HEK293 (cell line): Measurements from ENCODE around the gene GLCCI1.

ENCODE experiments used
- CTCF ChIA-PET: fragments of 350-600 bp; formaldehyde crosslinking; extraction: SDS; loops from one replicate; lab custom pipeline; 2021; ENCODE audit warnings: antibody characterized with exemption; lab: Yijun Ruan, JAX
- POLR2A ChIA-PET: fragments of 300-600 bp; formaldehyde crosslinking; extraction: SDS; loops from one replicate; lab custom pipeline; 2020; ENCODE audit warnings: antibody characterized with exemption, inconsistent platforms; lab: Yijun Ruan, JAX
- H3K27ac ChIP-seq: fragments of 200-500 bp; sonication (Bioruptor generic); 2 replicates; pipeline ENCODE4 v1.5.1; 2014; ENCODE audit warnings: low read depth, low read length, control low read depth, inconsistent platforms; ENCODE audit errors: extremely low read depth
- H3K36me3 ChIP-seq, 2 experiments: fragments of 200-500 bp in 1 of 2; sonication (Bioruptor generic) in 1 of 2; 1 replicate in 1 of 2; 2 replicates in 1 of 2; pipeline ENCODE4 v1.5.1; 2014 to 2017; ENCODE audit warnings: inconsistent platforms in 2 of 2, low read length in 2 of 2; ENCODE audit not compliant: control insufficient read depth in 2 of 2, insufficient read depth in 1 of 2
- H3K4me1 ChIP-seq: fragments of 200-500 bp; sonication (Bioruptor generic); 2 replicates; pipeline ENCODE4 v1.5.1; 2014; ENCODE audit warnings: mild to moderate bottlenecking, low read length, inconsistent platforms; ENCODE audit not compliant: control insufficient read depth, insufficient read depth
- H3K4me3 ChIP-seq: 2 replicates; pipeline ENCODE4 v1.5.1; 2011; ENCODE audit warnings: low read depth, mild to moderate bottlenecking, control low read depth, low read length, moderate library complexity
- H3K9me3 ChIP-seq: fragments of 200-500 bp; sonication (Bioruptor generic); 2 replicates; pipeline ENCODE4 v1.5.1; 2014; ENCODE audit warnings: low read depth, low read length, inconsistent platforms; ENCODE audit not compliant: control insufficient read depth, insufficient read depth
- EGR2 ChIP-seq: fragments of 450-650 bp; formaldehyde crosslinking; IDR thresholded peaks from 2 replicates; pipeline ENCODE4 v1.5.1; 2016; ENCODE audit warnings: low read depth, missing biosample characterization, missing genetic modification characterization
- IKZF3 ChIP-seq: fragments of 450-650 bp; IDR thresholded peaks from 2 replicates; pipeline ENCODE4 v1.5.0; 2018; ENCODE audit warnings: missing biosample characterization, mild to moderate bottlenecking, missing genetic modification characterization, moderate library complexity
- KLF1 ChIP-seq: fragments of 450-650 bp; formaldehyde crosslinking; IDR thresholded peaks from 2 replicates; pipeline ENCODE4 v1.5.1; 2016; ENCODE audit warnings: missing biosample characterization, missing genetic modification characterization
- KLF16 ChIP-seq: fragments of 450-650 bp; formaldehyde crosslinking; IDR thresholded peaks from 2 replicates; pipeline ENCODE4 v1.5.1; 2017; ENCODE audit warnings: missing biosample characterization, missing genetic modification characterization
- KLF9 ChIP-seq: fragments of 450-650 bp; formaldehyde crosslinking; IDR thresholded peaks from 2 replicates; pipeline ENCODE4 v1.5.1; 2016; ENCODE audit warnings: missing biosample characterization, missing genetic modification characterization, low read depth
- PRDM10 ChIP-seq: fragments of 450-650 bp; formaldehyde crosslinking; IDR thresholded peaks from 2 replicates; pipeline ENCODE4 v1.5.1; 2016; ENCODE audit warnings: missing biosample characterization, missing genetic modification characterization
- PRDM6 ChIP-seq: fragments of 450-650 bp; formaldehyde crosslinking; IDR thresholded peaks from 2 replicates; pipeline ENCODE4 v1.5.1; 2017; ENCODE audit warnings: missing biosample characterization, missing genetic modification characterization
- TRIM28 ChIP-seq: IDR thresholded peaks from 2 replicates; pipeline ENCODE4 v1.6.1; 2011; ENCODE audit warnings: low read length, control low read depth, borderline replicate concordance
- YY2 ChIP-seq: fragments of 450-650 bp; formaldehyde crosslinking; IDR thresholded peaks from 2 replicates; pipeline ENCODE4 v1.5.1; 2016; ENCODE audit warnings: missing biosample characterization, missing genetic modification characterization
- ZBTB21 ChIP-seq: fragments of 450-650 bp; formaldehyde crosslinking; IDR thresholded peaks from 2 replicates; pipeline ENCODE4 v1.5.1; 2017; ENCODE audit warnings: missing biosample characterization, missing genetic modification characterization
- ZFHX2 ChIP-seq: fragments of 450-650 bp; formaldehyde crosslinking; conservative IDR thresholded peaks from 2 replicates; pipeline ENCODE4 v1.5.1; 2016; ENCODE audit warnings: missing biosample characterization, missing genetic modification characterization
- ZNF114 ChIP-seq: fragments of 450-650 bp; formaldehyde crosslinking; IDR thresholded peaks from 2 replicates; pipeline ENCODE4 v1.5.0; 2017; ENCODE audit warnings: missing biosample characterization, missing genetic modification characterization
- ZNF146 ChIP-seq: fragments of 450-650 bp; formaldehyde crosslinking; IDR thresholded peaks from 2 replicates; pipeline ENCODE4 v1.5.1; 2016; ENCODE audit warnings: missing biosample characterization, missing genetic modification characterization
- ZNF214 ChIP-seq: fragments of 450-650 bp; formaldehyde crosslinking; IDR thresholded peaks from 2 replicates; pipeline ENCODE4 v1.5.1; 2017; ENCODE audit warnings: missing biosample characterization, mild to moderate bottlenecking, missing genetic modification characterization, borderline replicate concordance
- ZNF280D ChIP-seq: fragments of 450-650 bp; formaldehyde crosslinking; IDR thresholded peaks from 2 replicates; pipeline ENCODE4 v1.5.1; 2016; ENCODE audit warnings: missing biosample characterization, missing genetic modification characterization
- ZNF302 ChIP-seq: fragments of 450-650 bp; formaldehyde crosslinking; IDR thresholded peaks from 2 replicates; pipeline ENCODE4 v1.5.1; 2016; ENCODE audit warnings: missing biosample characterization, missing genetic modification characterization, low read depth
- ZNF513 ChIP-seq: fragments of 450-650 bp; IDR thresholded peaks from 2 replicates; pipeline ENCODE4 v1.5.1; 2018; ENCODE audit warnings: missing biosample characterization, missing genetic modification characterization
- ZNF560 ChIP-seq: fragments of 450-650 bp; formaldehyde crosslinking; IDR thresholded peaks from 2 replicates; pipeline ENCODE4 v1.5.1; 2017; ENCODE audit warnings: missing biosample characterization, missing genetic modification characterization, borderline replicate concordance
- ZNF843 ChIP-seq: fragments of 450-650 bp; formaldehyde crosslinking; IDR thresholded peaks from 2 replicates; pipeline ENCODE4 v1.5.1; 2016; ENCODE audit warnings: missing biosample characterization, missing genetic modification characterization
- ZSCAN4 ChIP-seq: fragments of 450-650 bp; formaldehyde crosslinking; IDR thresholded peaks from 2 replicates; pipeline ENCODE4 v1.5.1; 2017; ENCODE audit warnings: missing biosample characterization, missing genetic modification characterization
- TF ChIP-seq, protein P1 (sequence below): fragments of 450-650 bp; formaldehyde crosslinking; IDR thresholded peaks from 2 replicates; pipeline ENCODE4 v1.5.1; 2016; ENCODE audit warnings: missing biosample characterization, missing genetic modification characterization
- TF ChIP-seq, protein P2 (sequence below): fragments of 450-650 bp; formaldehyde crosslinking; IDR thresholded peaks from 2 replicates; pipeline ENCODE4 v1.5.1; 2016; ENCODE audit warnings: missing biosample characterization, missing genetic modification characterization

GLCCI1 gene

GRCh38 chr7:7921830-7922229, 46.8 kb upstream of the GLCCI1 start:
- Histone ChIP-seq H3K9me3 (no peaks in the 10 kb centered on the region), H3K36me3 (no peaks in the 10 kb centered on the region), H3K27ac (no peak overlapping the region), H3K4me1 (peaks cover 9% of the 10 kb centered on the region), H3K4me3 (no peak overlapping the region)
- POLR2A ChIA-PET = no interaction called here
- CTCF ChIA-PET = no interaction called here
- TF ChIP-seq ZNF146 (tag by site-specific recombination) (no peak), PRDM6 (no peak), KLF1 (tag by site-specific recombination) (no peak), YY2 (tag by site-specific recombination) (no peak), ZNF560 (tag by site-specific recombination) (no peak), ZNF214 (no peak), ZNF114 (tag by site-specific recombination) (no peak), ZNF513 (no peak), ZFHX2 (no peak), ZSCAN4 (tag by site-specific recombination) (no peak), ZBTB21 (tag by site-specific recombination) (no peak), KLF9 (no peak), TRIM28 (no peak), ZNF843 (tag by site-specific recombination) (no peak), EGR2 (tag by site-specific recombination) (no peak)
- TF ChIP-seq, protein P1, sequence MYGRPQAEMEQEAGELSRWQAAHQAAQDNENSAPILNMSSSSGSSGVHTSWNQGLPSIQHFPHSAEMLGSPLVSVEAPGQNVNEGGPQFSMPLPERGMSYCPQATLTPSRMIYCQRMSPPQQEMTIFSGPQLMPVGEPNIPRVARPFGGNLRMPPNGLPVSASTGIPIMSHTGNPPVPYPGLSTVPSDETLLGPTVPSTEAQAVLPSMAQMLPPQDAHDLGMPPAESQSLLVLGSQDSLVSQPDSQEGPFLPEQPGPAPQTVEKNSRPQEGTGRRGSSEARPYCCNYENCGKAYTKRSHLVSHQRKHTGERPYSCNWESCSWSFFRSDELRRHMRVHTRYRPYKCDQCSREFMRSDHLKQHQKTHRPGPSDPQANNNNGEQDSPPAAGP (tag by site-specific recombination) = no peak
- TF ChIP-seq, all 188 proteins: peak for 0

GRCh38 chr7:7922684-7923385, 45.8 kb upstream of the GLCCI1 start:
- Histone ChIP-seq H3K27ac (no peak overlapping the region), H3K36me3 (no peaks in the 10 kb centered on the region), H3K4me1 (peaks cover 9% of the 10 kb centered on the region), H3K4me3 (no peak overlapping the region), H3K9me3 (no peaks in the 10 kb centered on the region)
- ChIA-PET CTCF (no interaction called here), POLR2A (no interaction called here)
- TF ChIP-seq ZNF280D (tag by site-specific recombination) = no peak
- TF ChIP-seq ZNF302 = no peak
- TF ChIP-seq PRDM10 (tag by site-specific recombination) = no peak
- no peak for TF ChIP-seq IKZF3 (tag by site-specific recombination)
- TF ChIP-seq KLF16 (tag by site-specific recombination) = no peak
- TF ChIP-seq, protein P2, sequence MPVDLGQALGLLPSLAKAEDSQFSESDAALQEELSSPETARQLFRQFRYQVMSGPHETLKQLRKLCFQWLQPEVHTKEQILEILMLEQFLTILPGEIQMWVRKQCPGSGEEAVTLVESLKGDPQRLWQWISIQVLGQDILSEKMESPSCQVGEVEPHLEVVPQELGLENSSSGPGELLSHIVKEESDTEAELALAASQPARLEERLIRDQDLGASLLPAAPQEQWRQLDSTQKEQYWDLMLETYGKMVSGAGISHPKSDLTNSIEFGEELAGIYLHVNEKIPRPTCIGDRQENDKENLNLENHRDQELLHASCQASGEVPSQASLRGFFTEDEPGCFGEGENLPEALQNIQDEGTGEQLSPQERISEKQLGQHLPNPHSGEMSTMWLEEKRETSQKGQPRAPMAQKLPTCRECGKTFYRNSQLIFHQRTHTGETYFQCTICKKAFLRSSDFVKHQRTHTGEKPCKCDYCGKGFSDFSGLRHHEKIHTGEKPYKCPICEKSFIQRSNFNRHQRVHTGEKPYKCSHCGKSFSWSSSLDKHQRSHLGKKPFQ (tag by site-specific recombination) = no peak
